Progenitor cell of endocrine pancreas (in vitro differentiated cells): ENCODE measurements around the gene SIRPA. TPM values are rescaled to one million over a fixed set of nuclear protein-coding genes. Genes with fewer than 3 reads are reported as not detected.
"Not testable (repeated sequence)": the region's sequence is repeated elsewhere in the genome, so short reads cannot be mapped to it uniquely, and the experiment has no call there.

Source experiments
- DNase-seq: peaks from one replicate; pipeline ENCODE4 v3.0.0; 2021; ENCODE audit warnings: low spot score; ENCODE audit not compliant: unreplicated experiment
- H3K27ac Mint-ChIP-seq: 2 replicates; pipeline ENCODE4 v1.8.0; 2021; ENCODE audit warnings: mild to moderate bottlenecking, moderate library complexity, mixed read lengths
- H3K27me3 Mint-ChIP-seq: 2 replicates; pipeline ENCODE4 v1.8.0; 2021; ENCODE audit warnings: mixed read lengths
- H3K36me3 Mint-ChIP-seq: 2 replicates; pipeline ENCODE4 v1.8.0; 2022; ENCODE audit warnings: mixed read lengths; ENCODE audit not compliant: insufficient read depth
- H3K4me1 Mint-ChIP-seq: 2 replicates; pipeline ENCODE4 v1.8.0; 2021; ENCODE audit warnings: low read depth, mixed read lengths
- H3K4me3 Mint-ChIP-seq: 2 replicates; pipeline ENCODE4 v1.8.0; 2021; ENCODE audit warnings: low read depth, mild to moderate bottlenecking, moderate library complexity, mixed read lengths
- H3K9me3 Mint-ChIP-seq: 2 replicates; pipeline ENCODE4 v1.8.0; 2021; ENCODE audit warnings: low read depth, mixed read lengths
- CTCF ChIP-seq: fragments of 200-600 bp; sonication (generic); IDR thresholded peaks from one replicate; pipeline ENCODE4 v1.5.0; 2021; ENCODE audit warnings: antibody characterized with exemption, mild to moderate bottlenecking; ENCODE audit not compliant: unreplicated experiment
- total RNA-seq: library from RNA; stranded (reverse); gene quantifications from 2 replicates; pipeline ENCODE4 v1.2.1, GENCODE V29; 2021

SIRPA gene
- total RNA-seq, 1 donor from 2014 or later, result 16.2 TPM

GRCh38 chr20:1912053-1912452 is 16.8 kb downstream of the SIRPA start:
- H3K4me1 Mint-ChIP-seq, result no peaks in the 10 kb centered on the region
- H3K4me3 Mint-ChIP-seq, result no peak overlapping the region
- peak overlapping the region; percentile 45 for H3K27ac Mint-ChIP-seq
- peaks cover 10% of the 10 kb centered on the region for H3K36me3 Mint-ChIP-seq
- no peak for DNase-seq
- H3K9me3 Mint-ChIP-seq, result no peaks in the 10 kb centered on the region
- TF ChIP-seq CTCF, result no peak
- H3K27me3 Mint-ChIP-seq, result no peaks in the 10 kb centered on the region

GRCh38 chr20:1912646-1913045 is 17.4 kb downstream of the SIRPA start:
- Mint-ChIP-seq H3K27ac (no peak overlapping the region), H3K4me3 (no peak overlapping the region), H3K9me3 (no peaks in the 10 kb centered on the region), H3K36me3 (peaks cover 10% of the 10 kb centered on the region), H3K27me3 (no peaks in the 10 kb centered on the region), H3K4me1 (no peaks in the 10 kb centered on the region)
- no peak for TF ChIP-seq CTCF
- DNase-seq, result no peak

GRCh38 chr20:1915233-1915632 is 20.0 kb downstream of the SIRPA start:
- H3K27me3 Mint-ChIP-seq, H3K9me3 Mint-ChIP-seq, H3K27ac Mint-ChIP-seq, DNase-seq, H3K4me1 Mint-ChIP-seq, H3K4me3 Mint-ChIP-seq: not testable (repeated sequence)
- H3K36me3 Mint-ChIP-seq, result peaks cover 11% of the 10 kb centered on the region

GRCh38 chr20:1915725-1916124 is 20.5 kb downstream of the SIRPA start:
- H3K9me3 Mint-ChIP-seq, result no peaks in the 10 kb centered on the region
- no peak for TF ChIP-seq CTCF
- peaks cover 9% of the 10 kb centered on the region for H3K36me3 Mint-ChIP-seq
- peaks cover 14% of the 10 kb centered on the region for H3K4me1 Mint-ChIP-seq
- no peak for DNase-seq
- no peak overlapping the region for H3K27ac Mint-ChIP-seq
- no peaks in the 10 kb centered on the region for H3K27me3 Mint-ChIP-seq
- H3K4me3 Mint-ChIP-seq, result no peak overlapping the region

- Mint-ChIP-seq H3K27ac (no peak overlapping the region), H3K36me3 (peaks cover 12% of the 10 kb centered on the region), H3K27me3 (no peaks in the 10 kb centered on the region), H3K9me3 (no peaks in the 10 kb centered on the region), H3K4me3 (no peak overlapping the region), H3K4me1 (peaks cover 17% of the 10 kb centered on the region)
- TF ChIP-seq CTCF, result no peak
- DNase-seq, result no peak
Measured at GRCh38 chr20:1917786-1918185, 22.6 kb downstream of the SIRPA start.

GRCh38 chr20:1918491-1919165 is 23.4 kb downstream of the SIRPA start:
- Mint-ChIP-seq H3K9me3 (no peaks in the 10 kb centered on the region), H3K27me3 (no peaks in the 10 kb centered on the region), H3K4me1 (peaks cover 17% of the 10 kb centered on the region), H3K36me3 (peaks cover 14% of the 10 kb centered on the region), H3K4me3 (no peak overlapping the region), H3K27ac (no peak overlapping the region)
- no peak for TF ChIP-seq CTCF
- DNase-seq, result no peak
